Coronary artery (tissue), 2 donors: ENCODE measurements around the gene MAST4.

Experiments
- DNase-seq: peaks from one replicate; pipeline ENCODE4 v3.0.0-alpha.2; 2017; ENCODE audit warnings: low spot score
- H3K27ac ChIP-seq, 2 donors: fragments of 200-600 bp; sonication (generic); one replicate each; pipeline ENCODE4 v1.5.1; 2016 to 2019
- H3K4me3 ChIP-seq: fragments of 200-600 bp; sonication (generic); 2 replicates; pipeline ENCODE4 v1.5.1; 2016; ENCODE audit warnings: mild to moderate bottlenecking, moderate library complexity
- CTCF ChIP-seq: fragments of 200-600 bp; sonication (generic); IDR thresholded peaks from one replicate; pipeline ENCODE4 v1.5.1; 2019; ENCODE audit warnings: antibody characterized with exemption

The MAST4 gene

GRCh38 chr5:66615894-66616293 lies 19.7 kb downstream of the MAST4 start:
- Histone ChIP-seq H3K4me3 (no peak overlapping the region), H3K27ac (no peak overlapping the region)
- no peak for DNase-seq
- TF ChIP-seq CTCF: no peak

DNA sequence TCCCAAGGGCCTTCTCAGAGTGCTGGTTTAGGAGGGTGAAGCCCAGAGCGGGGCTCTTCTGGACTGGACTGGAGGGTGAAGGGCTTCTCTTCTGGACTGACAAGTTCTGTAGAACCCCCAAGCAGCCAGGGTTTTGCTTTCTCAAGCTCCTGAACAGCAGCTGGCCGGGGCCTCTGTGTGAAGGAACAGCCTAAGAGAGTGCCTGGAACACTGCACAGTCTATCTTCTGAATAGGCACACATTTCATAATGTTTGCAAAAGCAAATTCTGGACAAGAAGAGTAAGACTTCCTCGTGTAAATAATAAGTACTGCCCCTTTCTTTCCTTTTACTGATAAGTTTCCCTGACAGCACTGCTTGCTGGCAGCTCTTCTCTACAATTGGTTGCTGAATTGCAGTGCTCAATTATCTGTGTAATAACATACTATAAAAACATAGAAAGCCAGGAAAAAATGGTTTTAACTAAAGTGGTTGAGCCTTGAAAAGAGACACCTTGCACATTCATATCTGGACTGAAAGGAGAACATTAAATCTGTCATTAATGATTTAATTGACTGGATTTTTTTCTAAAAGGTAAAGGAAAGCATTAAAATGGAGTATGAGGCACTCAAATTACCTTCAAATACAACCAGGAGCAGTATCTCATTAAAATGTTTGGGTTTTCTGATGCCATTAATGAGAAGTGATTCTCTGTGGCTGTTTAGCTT lies 20.5 kb downstream of the MAST4 start:
- no peak overlapping the region for H3K4me3 ChIP-seq
- no peak for TF ChIP-seq CTCF
- no peak overlapping the region for H3K27ac ChIP-seq
- no peak for DNase-seq

DNA sequence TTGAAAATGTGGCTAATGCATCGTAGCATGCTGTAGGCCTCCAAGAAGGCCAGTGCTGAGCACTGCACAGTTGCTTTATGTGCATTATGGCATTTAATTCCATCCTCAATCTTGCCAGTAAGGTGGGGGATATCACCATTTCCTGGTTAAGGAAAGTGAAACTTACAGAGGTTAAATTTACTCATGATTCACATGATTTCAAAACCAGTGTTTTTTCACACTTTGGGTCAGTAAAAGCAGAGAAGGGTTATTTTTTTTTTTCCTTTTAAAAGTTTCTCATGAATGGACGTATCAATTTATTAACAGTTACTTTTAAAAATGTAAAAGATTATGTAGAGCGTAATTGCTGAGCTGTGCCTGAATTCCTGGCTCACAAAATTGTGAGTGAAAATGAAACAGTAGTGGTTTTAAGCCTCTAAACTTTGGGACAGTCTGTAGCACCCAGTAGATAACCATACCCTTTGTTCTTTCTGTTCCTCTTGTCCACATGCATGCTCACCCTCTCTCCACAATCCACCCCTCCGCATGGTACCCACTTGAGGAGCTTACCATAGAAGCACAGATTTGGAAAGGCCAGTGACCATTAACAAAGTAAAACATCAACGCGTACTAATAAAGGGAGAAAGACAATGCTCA lies 21.2 kb downstream of the MAST4 start:
- DNase-seq: no peak
- TF ChIP-seq CTCF: no peak
- Histone ChIP-seq H3K27ac (no peak overlapping the region), H3K4me3 (no peak overlapping the region)

DNA sequence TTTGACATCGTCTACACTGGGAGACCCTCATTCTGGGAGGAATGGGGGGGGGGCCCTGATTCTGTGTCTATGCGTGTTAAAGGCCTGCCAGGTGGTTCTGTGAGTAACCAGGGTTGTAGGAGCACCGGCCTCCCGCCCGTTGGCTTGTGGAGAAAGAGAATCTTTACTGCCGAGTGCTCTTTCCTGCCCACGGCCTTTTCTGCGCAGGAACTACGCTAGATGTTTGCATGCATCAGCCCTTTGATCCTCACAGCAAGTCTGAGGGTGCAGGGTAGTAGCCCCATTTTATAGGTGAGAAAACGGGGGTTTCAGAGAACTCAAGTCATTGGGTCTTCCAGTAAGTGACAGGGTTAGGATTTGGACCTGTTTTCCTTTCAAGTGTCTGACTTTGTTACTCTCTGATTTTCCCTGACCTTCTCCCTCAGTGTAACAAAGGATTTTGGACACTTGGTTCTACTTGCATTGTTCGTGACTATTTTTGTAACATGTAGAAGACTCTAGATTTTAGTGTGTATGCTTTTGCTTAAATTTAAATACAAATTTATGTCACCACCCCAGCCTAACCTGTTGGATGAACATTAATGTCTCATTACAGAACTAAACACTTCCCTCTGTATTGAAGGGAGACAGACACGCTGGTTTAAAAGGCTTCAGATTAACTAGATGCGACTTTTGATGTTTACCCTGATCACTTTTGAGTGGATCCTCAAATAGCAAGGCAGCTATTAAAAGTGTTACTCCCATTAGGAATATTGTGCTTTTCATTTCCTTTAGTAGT lies 22.0 kb downstream of the MAST4 start:
- DNase-seq: no peak
- no peak for TF ChIP-seq CTCF
- H3K27ac ChIP-seq: no peak overlapping the region
- H3K4me3 ChIP-seq: no peak overlapping the region

DNA sequence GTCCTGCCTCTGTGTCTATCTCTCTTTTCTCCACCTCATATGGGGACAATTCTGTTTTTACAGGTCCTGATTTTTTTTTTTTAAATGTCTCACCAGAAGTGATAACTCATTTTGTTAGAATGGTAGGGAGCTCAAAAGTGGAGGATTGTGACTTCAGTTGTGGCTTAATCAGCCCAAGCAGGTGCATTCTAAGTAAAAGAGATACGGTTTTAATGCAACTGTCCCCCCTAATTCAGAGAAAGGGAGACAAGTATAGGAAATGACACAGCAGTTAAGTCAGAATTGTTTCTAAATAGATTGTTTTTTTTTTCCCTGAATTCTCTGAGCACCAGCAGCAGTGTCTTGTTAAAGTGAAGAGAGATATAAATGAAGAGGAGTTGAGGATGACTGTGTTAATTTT lies 24.5 kb downstream of the MAST4 start:
- no peak for DNase-seq
- Histone ChIP-seq H3K4me3 (no peak overlapping the region), H3K27ac (no peak overlapping the region)
- no peak for TF ChIP-seq CTCF

GRCh38 chr5:66621146-66621545 lies 25.0 kb downstream of the MAST4 start:
- no peak for DNase-seq
- Histone ChIP-seq H3K27ac (no peak overlapping the region), H3K4me3 (no peak overlapping the region)
- TF ChIP-seq CTCF: no peak
